Effector CD8-positive, alpha-beta T cell (primary cell): ENCODE data around the gene B3GNT8.
A peak's percentile ranks its signal among the peaks of the same experiment; 100 is the strongest.
"Not testable (repeated sequence)": the region's sequence is repeated elsewhere in the genome, so short reads cannot be mapped to it uniquely, and the experiment has no call there.

Experiments
- DNase-seq: peaks from one replicate; lab custom pipeline; 2025; lab: John Stamatoyannopoulos, UW

Gene B3GNT8

DNA sequence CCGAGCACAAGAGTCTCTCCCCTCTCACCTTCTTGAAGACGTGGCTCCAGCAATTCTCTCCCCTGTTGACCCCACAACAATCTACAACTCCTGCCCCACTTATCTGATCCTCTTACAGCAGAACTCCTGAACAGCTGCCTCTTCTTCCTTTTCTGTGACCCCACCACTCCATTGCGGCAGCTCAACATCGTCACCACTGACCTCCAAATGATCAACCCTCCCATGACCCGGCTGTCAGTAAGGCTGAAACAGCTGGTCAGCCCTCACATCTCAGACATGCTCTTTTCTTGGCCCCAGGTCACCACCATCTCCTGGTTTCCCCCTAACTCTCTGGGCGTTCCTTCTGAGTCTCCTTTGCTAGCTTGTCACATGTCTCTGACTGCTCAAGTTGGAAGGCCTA lies 31.8 kb downstream of the B3GNT8 start:
- no peak for DNase-seq

- DNase-seq = no peak
Measured at GRCh38 chr19:41392775-41393174, 34.4 kb downstream of the B3GNT8 start.

DNA sequence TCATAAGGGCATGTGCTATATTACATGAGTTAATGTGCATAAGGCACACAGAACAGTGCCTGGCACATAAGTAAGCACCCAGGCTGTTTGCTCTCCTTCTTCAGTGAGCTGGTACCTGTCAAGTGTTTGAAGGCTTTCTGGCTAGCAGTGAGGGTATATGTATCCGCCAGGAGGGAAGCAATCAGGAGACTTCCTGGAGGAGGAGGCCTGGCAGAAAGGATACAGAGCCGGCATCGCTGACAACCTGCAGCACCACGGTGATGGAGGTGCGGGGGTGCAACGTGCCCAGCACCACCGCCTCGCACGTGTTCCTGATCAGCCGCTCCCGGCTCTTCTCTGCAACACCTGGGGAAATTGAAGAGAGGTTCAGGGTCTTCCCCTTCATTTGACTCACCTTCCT lies 35.6 kb downstream of the B3GNT8 start:
- DNase-seq = no peak

DNA sequence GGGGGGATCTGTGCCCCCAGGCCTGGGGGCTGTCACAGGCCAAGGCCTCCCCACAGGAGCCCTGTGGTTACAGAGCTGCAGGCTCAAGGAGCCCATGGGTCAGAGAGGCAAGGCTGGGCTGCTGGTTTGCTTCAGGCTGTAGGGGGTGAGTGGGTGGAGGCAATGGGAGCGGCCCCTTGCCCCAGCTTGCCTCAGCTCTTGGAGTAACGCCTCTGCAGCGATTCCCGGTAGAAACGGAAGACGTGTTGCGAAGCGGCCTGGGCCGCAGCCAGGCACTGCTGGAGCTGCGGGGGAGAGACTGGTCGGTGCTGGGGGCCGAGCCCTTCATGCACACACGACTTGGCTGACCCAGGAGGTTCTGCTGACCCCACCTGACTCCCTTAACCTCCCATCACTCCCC lies 40.7 kb downstream of the B3GNT8 start:
- no peak for DNase-seq

DNA sequence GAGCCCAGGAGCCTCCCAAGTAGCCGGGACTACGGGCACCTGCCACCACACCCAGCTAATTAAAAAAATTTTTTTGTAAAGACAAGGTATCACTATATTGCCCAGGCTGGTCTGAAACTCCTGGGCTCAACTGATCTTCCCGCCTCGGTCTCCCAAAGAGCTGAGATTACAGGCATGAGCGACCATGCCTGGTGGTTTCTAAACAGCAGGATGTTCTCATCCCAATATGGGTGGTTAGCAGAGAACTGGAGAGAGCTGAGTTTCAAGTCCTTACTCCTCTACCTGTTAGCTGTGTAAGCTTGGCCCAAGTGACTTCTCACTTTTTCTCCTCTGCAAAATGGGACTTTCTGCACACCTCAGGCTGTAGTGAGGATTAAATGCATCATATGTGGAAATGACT lies 42.8 kb downstream of the B3GNT8 start:
- DNase-seq = no peak

DNA sequence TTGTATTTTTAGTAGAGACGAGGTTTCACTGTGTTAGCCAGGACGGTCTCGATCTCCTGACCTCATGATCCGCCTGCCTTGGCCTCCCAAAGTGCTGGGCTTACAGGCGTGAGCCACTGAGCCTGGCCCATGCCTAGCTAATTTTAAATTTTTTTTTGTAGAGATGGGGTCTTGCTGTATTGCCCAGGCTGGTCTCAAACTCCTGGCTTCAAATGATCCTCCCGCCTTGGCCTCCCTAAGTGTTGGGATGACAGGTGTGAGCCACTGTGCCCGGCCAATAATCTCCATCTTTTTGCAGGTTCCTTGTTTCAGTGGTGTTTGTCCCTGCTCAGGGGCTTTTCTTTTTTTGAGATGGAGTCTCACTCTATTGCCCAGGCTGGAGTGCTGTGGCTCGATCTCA lies 45.6 kb downstream of the B3GNT8 start:
- DNase-seq = not testable (repeated sequence)

DNA sequence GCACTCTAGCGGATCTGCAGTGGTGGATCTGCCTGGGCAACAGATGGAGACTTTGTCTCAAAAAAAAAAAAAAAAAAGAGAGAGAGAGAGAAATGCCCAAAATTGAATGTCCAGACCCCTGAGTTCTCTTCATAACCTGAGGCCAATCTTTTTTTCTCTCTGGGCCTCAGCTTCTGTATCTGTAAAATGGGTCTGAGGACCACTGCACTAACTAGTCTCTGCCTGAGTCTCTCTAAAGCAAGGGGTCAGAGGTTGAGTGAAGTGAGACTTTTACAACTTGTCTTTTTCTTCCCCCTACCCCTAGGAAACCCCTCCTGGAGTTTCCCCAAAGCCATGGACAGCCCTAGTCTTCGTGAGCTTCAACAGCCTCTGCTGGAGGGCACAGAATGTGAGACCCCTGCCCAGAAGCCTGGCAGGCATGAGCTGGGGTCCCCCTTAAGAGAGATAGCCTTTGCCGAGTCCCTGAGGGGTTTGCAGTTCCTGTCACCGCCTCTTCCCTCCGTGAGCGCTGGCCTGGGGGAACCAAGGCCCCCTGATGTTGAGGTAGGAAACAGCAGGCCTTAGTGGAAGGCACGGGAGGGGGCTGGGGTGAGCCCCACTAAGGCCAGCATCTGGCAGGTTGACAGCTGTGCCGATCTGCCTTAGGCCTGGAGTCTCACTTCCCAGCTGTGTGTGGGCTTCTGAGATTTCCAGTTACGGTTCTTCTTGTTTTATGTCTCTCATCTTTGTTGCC lies 49.0 kb downstream of the B3GNT8 start:
- DNase-seq = peak; percentile 19

- DNase-seq = no peak
Measured at GRCh38 chr19:41376998-41377365, 50.2 kb downstream of the B3GNT8 start.

GRCh38 chr19:41376241-41376997 lies 50.8 kb downstream of the B3GNT8 start, which contains the start of gene TMEM91:
Gene TMEM91, plus strand, starts transcription at chr19:41376533. Its CDS starts 1,777 bp downstream, at chr19:41378310.
- DNase-seq = no peak
